Kidney capillary endothelial cell (primary cell): ENCODE measurements around the gene C1orf74.

Experiments used
- DNase-seq: peaks from one replicate; pipeline ENCODE4 v3.0.0-alpha.2; 2018; ENCODE audit warnings: low spot score

C1orf74 gene

DNA sequence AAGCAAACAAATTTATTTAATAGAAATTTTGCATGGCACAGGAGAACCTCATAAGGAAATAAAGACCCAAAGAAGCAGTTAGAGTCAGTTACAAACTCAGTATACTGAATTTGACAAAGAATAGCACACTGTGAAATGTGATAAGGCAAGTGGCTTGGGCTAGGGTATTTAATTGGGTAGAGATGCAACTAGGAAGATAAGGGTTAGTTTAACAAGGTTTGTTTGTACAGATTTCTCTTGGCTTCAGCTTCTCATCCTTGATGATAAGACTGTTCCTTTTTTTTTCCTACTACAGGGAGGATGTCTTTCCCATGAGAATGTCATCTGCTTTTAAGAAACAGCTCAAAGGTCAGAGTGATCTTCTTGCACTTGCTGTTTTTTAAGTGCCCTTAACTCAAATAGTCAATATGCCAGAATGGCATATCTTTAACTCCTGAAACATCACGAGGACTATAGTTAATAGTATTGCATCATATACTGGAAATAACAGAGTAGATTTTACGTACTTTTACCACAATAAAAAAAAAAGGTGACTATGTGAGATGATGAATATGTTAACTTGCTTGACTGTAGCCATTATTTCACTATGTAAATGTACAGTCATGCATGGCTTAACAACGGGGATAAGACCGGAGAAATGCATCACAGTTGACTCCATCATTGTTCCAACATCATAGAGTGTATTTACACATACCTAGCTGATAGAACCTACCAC, 37.8 kb downstream of the C1orf74 start:
- DNase-seq, result no peak

DNA sequence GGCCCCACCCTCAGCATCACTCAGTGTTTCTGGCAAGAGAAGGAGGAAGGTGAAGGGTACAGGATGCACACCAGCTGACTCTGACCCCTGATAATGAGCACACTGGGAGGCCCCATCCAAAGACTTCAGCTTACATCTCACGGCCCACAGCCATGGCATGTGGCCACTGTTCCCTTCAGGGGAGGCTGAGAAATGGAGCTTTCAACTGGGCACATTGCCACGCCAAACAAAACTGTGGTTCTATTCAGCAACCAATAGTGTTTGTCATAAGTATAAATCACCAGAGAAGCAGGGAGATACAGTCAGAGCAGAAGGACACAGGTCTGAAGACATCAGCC, 41.2 kb downstream of the C1orf74 start:
- DNase-seq, result no peak

DNA sequence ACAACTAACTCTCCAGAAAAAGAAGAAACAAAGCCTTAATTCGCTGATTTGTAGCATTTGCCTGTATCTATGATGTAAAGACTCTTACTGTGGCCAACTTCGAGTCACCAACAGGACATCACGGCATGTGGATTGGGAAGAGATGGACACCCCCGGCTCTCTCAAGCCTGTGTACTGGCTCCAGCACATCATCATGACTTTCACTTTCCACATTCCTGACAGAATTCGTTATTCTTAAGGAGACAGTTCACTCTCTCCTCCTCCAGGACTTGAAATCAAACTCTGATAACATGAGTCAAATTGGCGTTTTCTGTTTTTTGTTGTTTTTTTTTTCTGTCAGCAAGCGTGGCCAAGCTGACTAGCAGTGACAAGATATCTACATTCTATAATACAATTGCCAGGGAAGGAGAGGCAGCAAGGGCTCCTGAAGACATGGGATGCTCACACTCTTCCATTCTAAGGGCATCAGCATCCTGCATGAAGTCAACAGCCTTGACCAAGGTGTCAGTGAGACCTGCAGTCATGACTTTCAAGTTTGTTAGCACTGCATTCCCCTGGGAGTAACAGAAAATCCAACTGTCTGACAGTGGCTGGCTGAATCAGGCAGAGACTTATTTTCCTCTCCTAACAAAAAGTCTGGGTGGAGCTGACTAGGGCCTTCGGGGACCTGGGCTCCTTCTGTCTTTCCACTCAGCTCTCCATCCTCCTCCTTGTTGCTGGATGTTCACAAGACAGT, 41.8 kb downstream of the C1orf74 start:
- no peak for DNase-seq

DNA sequence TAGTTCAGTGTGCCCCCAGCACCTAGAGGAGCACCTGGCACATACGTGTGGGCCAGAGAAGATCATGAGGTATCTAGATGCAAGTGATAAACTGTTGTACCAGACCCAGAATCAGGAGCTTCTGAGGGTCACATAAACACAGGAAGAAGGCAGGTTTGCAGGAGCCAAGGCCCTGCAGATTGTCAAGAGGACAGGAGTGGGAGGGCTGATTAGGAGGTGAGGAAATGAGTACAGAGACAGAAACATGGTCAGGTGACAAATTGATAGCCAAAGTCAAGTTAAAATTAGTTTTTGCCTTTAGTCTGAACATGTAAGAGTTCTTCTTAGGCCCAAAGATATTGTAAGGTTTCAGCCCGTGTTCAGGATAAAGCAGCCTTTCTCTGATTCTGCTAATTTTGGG, 42.5 kb downstream of the C1orf74 start:
- DNase-seq, result no peak

DNA sequence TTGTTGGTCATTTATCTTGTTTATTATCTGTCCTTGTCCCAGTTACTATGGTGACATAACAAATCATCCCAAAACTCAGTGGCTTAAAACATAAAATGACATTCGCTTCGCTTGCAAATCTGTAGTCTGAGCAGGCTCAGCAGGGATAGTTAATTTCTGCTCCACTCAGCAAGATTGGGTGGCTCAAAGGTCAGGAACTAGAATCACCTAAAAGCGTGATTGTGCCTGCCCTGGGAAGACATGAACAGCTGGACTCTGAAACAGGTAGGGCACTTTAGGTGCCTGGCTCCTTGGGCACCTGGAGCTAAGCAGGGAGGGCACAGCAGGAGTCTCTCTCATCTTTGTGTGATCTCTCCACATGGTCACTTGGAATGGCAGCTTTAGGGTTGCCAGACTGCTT, 43.2 kb downstream of the C1orf74 start:
- DNase-seq, result no peak

DNA sequence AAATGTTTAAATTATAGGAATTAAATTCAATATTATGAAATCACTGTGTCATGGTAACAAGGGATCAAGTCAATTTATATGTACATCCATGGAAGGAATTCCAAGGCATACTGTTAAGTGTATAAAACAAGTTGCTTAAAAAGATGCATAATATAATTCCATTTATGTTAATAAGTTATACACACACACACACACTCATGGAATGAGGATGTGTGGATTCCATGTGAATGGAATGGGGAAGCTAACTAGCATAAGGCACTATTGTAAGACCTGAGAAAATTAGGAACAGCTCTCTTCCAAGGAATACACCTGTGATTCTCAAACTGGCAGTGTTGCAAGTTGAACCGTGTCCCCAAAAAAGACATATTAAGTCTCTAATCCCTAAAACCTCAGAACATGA, 46.1 kb downstream of the C1orf74 start:
- no peak for DNase-seq

DNA sequence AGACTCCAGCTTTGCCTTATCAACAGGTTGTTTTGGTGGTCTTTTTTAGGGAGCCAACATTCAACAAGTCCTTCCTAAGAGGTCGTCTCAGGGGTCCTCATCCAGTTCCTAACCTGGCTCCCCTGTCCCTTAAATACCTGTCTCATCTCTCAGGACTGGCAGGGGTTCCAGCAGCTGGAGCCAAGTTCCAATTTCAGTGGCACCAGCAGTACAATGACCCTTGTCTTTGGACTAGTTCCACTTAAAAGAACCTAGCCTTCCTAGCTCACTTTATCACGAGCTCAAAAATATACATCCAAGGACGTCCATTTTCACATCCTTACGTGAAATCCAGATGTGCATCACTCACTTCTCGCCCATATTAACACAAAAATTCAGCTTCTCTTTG, 47.2 kb downstream of the C1orf74 start:
- no peak for DNase-seq

DNA sequence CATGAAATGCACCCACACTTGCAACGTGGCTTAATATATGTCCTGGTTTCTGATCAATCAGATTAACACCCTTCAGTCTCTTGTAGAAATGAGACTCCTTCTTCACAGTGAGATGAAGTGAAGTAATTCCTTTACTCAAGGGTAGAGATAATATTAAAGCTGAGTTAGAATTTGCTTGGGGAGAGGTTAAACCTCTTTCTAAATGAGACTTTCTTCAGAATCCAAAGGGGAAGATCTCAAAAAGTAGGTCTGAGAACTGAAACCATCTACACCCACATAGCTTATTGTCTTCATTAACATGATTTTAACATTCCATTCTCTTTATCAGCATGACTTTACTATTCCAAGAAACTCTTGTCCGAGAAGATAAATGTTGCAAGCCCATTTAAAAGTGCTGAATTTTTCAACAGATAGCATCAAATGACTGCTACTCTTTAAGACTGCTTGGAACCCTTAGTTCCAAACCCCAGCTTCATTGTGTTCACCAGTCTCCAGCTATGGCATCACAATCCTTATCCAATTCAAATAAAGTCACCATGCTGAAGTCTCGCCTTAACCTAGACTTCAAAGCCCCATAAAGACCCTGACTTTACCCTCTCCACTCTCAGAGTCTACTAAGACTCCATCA, 47.8 kb downstream of the C1orf74 start:
- no peak for DNase-seq

DNA sequence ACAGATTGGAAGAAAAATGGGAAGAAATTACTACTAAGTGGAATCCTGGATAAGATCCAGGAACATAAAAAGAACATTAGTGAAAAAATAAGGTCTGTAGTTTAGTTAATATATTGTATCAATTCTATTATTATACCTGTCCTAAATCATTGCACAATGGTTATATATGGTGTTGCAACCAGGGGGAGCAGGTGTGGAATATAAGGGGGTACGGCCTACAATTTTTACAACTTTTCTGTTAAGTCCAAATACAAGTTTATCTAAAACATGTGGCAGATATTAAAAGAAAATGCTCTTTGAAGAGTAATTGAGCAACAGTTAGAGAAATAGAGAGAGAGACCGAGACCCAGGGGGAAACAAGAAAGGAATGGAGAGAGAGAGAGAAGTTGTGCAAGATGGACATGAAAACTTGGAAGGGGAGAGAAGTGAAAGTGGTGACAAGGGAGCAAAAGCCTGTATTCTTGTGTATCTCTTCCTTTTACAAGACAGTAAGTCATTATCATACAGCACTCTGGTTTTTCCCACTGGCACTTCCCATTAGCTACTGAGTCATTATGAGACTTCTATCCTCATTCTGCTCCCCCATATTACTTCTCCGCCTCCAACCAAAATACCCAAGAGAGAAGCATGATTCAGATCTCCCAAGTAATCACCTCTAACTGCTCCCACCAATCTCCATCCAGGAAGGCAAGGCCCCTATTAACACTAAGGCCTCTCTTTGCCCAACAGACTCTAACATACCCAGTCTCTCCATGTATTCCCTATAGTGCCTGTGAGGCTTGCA, 50.8 kb downstream of the C1orf74 start:
- DNase-seq, result no peak

DNA sequence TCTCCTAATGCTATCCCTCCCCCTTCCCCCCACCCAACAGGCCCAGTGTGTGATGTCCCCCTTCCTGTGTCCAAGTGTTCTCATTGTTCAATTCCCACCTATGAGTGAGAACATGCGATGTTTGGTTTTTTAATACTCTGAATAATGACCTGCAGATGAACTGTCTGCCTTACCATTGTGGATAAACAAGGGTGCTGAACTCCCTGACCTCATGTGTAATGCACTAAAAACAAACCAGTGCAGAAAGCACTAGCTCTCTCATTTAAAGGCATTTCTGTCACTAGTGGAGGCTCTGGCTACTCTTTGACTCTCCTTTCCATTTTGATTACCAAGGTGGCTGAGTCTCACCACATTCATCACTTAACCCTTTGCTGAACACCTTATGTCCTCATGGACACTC, 51.6 kb downstream of the C1orf74 start:
- DNase-seq, result no peak

DNA sequence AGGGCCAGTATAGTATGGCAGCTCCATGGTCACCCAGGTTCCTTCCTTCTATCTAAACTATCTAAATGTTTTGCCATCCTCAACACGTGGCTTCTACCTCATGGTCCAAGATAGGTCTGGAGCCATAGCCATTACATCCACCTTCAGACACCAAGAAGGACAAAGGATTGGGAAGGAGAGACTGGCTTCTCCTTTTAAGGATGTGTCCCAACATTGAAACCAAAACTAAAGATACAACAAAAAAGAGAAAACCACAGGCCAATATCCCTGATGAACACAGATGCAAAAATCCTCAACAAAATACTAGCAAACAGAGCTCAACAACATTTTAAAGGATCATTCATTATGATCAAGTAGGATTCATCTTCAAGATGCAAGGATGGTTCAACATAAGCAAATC, 54.9 kb downstream of the C1orf74 start:
- DNase-seq, result no peak
